ENCODE data around the gene NLN.

DNA sequence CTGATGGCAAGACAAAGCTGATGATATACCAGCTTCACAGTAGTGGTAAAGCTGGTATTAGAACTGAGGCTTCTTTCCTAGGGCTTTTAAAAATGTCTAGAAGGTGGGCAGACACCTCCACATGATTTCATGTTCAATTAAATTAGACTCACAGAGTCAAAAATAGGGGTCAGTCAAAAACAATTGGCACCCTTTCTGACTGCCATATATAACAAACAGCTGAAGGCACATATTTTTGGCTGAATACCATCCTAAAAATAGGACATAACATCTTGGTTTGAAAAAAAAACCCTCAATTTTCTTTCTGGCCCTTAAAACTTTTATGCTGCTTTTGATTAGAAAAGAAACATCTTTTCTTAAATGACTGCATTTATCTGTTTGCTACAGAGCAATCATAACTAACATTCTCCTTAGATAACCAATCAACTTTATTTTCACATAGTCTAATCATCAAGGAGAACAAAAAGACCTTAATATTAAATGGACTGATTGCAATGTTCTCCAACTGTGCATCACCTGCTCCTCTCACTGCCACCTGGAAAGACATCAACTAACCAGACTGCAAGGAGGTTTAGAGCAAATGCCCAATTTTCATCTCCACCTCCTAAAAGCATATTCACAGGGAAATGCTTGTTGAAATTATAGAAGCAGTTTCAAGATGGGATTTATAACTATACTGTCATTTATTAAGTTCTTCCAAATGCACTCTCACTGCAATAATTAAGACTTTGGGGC, 3.3 kb upstream of the NLN start:
- TF ChIP-seq POLR2A (IDR thresholded peaks at IDR 0.05; ENCODE audit: extremely low read depth, insufficient read length) (no peak), MYC (IDR thresholded peaks at IDR 0.05; ENCODE audit: low read depth, low read length) (no peak)
- TF ChIP-seq, protein P1, sequence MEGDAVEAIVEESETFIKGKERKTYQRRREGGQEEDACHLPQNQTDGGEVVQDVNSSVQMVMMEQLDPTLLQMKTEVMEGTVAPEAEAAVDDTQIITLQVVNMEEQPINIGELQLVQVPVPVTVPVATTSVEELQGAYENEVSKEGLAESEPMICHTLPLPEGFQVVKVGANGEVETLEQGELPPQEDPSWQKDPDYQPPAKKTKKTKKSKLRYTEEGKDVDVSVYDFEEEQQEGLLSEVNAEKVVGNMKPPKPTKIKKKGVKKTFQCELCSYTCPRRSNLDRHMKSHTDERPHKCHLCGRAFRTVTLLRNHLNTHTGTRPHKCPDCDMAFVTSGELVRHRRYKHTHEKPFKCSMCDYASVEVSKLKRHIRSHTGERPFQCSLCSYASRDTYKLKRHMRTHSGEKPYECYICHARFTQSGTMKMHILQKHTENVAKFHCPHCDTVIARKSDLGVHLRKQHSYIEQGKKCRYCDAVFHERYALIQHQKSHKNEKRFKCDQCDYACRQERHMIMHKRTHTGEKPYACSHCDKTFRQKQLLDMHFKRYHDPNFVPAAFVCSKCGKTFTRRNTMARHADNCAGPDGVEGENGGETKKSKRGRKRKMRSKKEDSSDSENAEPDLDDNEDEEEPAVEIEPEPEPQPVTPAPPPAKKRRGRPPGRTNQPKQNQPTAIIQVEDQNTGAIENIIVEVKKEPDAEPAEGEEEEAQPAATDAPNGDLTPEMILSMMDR (IDR thresholded peaks at IDR 0.05; ENCODE audit: low read depth, low read length): no peak
- TF ChIP-seq, protein P2, sequence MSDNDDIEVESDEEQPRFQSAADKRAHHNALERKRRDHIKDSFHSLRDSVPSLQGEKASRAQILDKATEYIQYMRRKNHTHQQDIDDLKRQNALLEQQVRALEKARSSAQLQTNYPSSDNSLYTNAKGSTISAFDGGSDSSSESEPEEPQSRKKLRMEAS (IDR thresholded peaks at IDR 0.05; ENCODE audit: low read depth, low read length): no peak
